Measurements from ENCODE around the gene PPT2.

- TF ChIP-seq CTCF (IDR thresholded peaks at IDR 0.05) (no peak), POLR2A (IDR thresholded peaks at IDR 0.05; ENCODE audit: low read depth) (no peak)
Measured at GRCh38 chr6:32175711-32176475, 22.0 kb downstream of the PPT2 start, which contains the start of gene AGPAT1.
